Mucosa of descending colon (tissue), 3 donors: Measurements from ENCODE around the gene GRB10. TPM values are rescaled to one million over a fixed set of nuclear protein-coding genes. Genes with fewer than 3 reads are reported as not detected.

ENCODE experiments used
- ATAC-seq: fragments of 200-7000 bp; cut with Tn5 transposase; one replicate; pipeline ENCODE4 v1.9.1; 2020; ENCODE audit warnings: mild to moderate bottlenecking, moderate library complexity
- DNase-seq, 3 donors: peaks; one replicate each; pipeline ENCODE4 v3.0.0-alpha.2; 2020
- H3K36me3 ChIP-seq: fragments of 200-600 bp; one replicate; pipeline ENCODE4 v1.8.0; 2021; ENCODE audit warnings: low read depth, mild to moderate bottlenecking
- H3K4me1 ChIP-seq: fragments of 200-600 bp; one replicate; pipeline ENCODE4 v1.8.0; 2021; ENCODE audit warnings: low read depth, mild to moderate bottlenecking
- H3K4me3 ChIP-seq: fragments of 200-600 bp; one replicate; pipeline ENCODE4 v1.8.0; 2021; ENCODE audit warnings: mild to moderate bottlenecking
- H3K9me3 ChIP-seq: fragments of 200-600 bp; one replicate; pipeline ENCODE4 v1.8.0; 2021; ENCODE audit warnings: mild to moderate bottlenecking
- intact Hi-C, 2 donors: fragments of 100-400 bp; cut with DNase I in 1 of 2; cut with micrococcal nuclease in 1 of 2; formaldehyde crosslinking; loops; one replicate each; pipeline versions ENCODE4 v1.11.0 to v1.11.1; 2022; cut with DNase I, micrococcal nuclease
- total RNA-seq, 3 donors: library from RNA; stranded (reverse); fragmentation: NEBNext Ultra II Directional in 2 of 3; extraction: Animal tissue kit (Norgen Biotek cat#: 25700) in 2 of 3; gene quantifications; one replicate each; pipeline versions ENCODE4 v1.2.1 to v1.2.4, GENCODE V29; 2021 to 2023
- TF ChIP-seq, protein P1 (sequence below): fragments of 200-600 bp; IDR thresholded peaks from one replicate; pipeline ENCODE4 v1.8.0; 2022; ENCODE audit warnings: antibody characterized with exemption, mild to moderate bottlenecking
- donor health status: DM: no; HTN: no; CAD: no; lungs with moderate emphysema.
- donor health status: DM: no; HTN: no; CAD: no.
- donor health status: DM: no; HTN: yes; CAD: no.

The GRB10 gene
- total RNA-seq, 3 donors from 2014 or later: 9.4 to 56.8 (median 13.0) TPM

GRCh38 chr7:50655020-50655419 lies 127.7 kb downstream of the GRB10 start:
- DNase-seq: no peak
- no peak overlapping the region for H3K4me3 ChIP-seq
- no peaks in the 10 kb centered on the region for H3K9me3 ChIP-seq
- TF ChIP-seq, protein P1, sequence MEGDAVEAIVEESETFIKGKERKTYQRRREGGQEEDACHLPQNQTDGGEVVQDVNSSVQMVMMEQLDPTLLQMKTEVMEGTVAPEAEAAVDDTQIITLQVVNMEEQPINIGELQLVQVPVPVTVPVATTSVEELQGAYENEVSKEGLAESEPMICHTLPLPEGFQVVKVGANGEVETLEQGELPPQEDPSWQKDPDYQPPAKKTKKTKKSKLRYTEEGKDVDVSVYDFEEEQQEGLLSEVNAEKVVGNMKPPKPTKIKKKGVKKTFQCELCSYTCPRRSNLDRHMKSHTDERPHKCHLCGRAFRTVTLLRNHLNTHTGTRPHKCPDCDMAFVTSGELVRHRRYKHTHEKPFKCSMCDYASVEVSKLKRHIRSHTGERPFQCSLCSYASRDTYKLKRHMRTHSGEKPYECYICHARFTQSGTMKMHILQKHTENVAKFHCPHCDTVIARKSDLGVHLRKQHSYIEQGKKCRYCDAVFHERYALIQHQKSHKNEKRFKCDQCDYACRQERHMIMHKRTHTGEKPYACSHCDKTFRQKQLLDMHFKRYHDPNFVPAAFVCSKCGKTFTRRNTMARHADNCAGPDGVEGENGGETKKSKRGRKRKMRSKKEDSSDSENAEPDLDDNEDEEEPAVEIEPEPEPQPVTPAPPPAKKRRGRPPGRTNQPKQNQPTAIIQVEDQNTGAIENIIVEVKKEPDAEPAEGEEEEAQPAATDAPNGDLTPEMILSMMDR: no peak
- H3K36me3 ChIP-seq: no peaks in the 10 kb centered on the region
- H3K4me1 ChIP-seq: no peaks in the 10 kb centered on the region
- no peak for ATAC-seq
- intact Hi-C loops: no loop called here

DNA sequence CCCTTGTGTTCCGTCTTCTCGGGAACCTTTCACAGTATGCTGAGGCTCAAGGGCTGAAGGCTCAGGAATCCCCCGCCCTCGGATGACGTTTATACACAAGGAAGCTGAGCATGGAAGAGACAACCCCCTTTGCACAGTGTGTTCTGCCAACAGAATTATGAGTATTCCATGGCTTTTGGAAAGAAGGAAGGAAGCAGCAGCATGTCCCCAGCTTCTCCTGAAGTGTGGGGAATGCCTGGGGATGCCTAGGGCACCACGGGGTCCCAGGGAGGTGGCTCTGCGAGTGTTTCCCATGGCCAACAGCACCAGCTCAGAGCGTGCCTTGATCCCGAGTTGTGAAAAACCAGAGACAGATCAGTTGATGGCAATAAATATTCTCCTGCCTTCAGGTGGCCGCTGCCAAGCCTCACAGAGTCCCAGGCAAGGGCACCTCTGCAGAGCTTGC lies 128.7 kb downstream of the GRB10 start:
- TF ChIP-seq, protein P1: no peak
- peak; percentile 53 for ATAC-seq
- intact Hi-C loops: no loop called here
- Histone ChIP-seq H3K36me3 (no peaks in the 10 kb centered on the region), H3K9me3 (no peaks in the 10 kb centered on the region), H3K4me3 (no peak overlapping the region), H3K4me1 (no peaks in the 10 kb centered on the region)
- peak in 1 of 3 donors; percentile 45 for DNase-seq

DNA sequence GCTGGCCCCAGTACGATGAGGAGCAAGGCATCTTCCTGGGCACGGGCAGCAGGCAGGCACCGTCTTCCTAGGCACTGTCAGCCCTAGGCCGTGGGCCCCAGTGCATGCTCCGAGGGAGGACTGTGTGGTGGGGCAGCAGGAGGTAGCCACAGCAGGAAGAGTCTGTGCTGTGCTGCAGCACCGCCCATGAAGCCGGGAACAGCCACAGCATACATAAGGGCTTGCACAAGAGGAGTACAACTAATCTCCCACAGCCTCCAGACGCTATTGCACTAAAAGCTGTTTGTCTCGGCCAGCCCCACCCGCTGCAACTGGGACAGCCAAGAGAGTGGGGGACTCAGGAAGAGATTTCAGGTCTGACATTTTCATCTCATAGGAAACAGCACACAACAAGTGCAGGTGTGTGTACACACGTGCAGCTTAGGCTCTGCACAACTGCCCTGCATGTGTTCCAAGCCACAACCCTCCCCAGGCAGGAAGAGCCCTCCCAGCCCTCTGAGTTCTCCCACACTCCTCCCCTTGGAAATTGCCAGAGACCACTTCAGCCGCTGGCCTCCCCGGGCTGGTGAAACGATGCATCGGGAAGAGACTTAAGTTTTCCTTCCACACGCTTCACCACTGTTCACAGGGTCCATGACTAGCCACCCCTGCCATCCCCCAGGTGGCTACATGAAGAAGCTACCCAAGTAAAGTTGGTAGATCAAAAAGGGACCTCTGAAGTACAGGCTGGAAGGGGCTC lies 129.4 kb downstream of the GRB10 start:
- TF ChIP-seq, protein P1: no peak
- DNase-seq (no peak), ATAC-seq (peak; percentile 71)
- Histone ChIP-seq H3K9me3 (no peaks in the 10 kb centered on the region), H3K4me3 (no peak overlapping the region), H3K4me1 (no peaks in the 10 kb centered on the region), H3K36me3 (no peaks in the 10 kb centered on the region)
- intact Hi-C loops: no loop called here

DNA sequence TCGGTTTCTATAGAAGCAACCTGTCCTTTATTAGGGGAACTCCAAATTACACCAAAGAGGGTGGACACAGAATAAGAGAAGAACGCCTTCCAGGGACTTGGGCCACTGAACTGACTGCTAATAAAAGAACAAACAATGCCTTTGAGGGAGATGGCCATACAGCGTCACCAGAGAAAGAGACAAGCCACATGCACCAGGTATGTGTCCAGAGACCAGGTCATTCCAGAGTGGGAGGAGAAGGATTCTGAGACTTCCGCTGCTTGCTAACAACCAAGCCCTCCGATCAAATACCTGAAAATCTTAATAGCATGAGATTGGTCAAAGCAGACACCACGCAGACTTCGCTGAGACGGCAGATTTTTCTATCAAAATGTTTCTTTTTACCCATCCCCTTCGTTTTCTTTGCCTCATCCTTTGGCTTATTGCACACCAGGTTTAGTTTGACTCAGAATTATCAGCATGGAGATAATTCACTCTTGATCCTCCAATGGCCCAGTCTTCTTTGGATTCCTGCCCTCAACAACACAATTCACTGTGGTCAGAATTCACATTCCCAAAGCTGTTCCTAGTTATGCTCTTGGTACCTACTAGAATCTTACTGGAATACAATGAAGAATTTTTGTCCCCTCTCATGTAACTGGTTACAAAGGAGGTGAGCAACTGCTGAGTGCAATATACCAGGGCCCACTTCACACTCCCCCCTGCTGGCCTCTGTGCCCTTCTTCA lies 130.1 kb downstream of the GRB10 start:
- H3K36me3 ChIP-seq: no peaks in the 10 kb centered on the region
- no peaks in the 10 kb centered on the region for H3K9me3 ChIP-seq
- no peaks in the 10 kb centered on the region for H3K4me1 ChIP-seq
- no peak for DNase-seq
- intact Hi-C loops: no loop called here
- TF ChIP-seq, protein P1: no peak
- no peak overlapping the region for H3K4me3 ChIP-seq
- no peak for ATAC-seq

DNA sequence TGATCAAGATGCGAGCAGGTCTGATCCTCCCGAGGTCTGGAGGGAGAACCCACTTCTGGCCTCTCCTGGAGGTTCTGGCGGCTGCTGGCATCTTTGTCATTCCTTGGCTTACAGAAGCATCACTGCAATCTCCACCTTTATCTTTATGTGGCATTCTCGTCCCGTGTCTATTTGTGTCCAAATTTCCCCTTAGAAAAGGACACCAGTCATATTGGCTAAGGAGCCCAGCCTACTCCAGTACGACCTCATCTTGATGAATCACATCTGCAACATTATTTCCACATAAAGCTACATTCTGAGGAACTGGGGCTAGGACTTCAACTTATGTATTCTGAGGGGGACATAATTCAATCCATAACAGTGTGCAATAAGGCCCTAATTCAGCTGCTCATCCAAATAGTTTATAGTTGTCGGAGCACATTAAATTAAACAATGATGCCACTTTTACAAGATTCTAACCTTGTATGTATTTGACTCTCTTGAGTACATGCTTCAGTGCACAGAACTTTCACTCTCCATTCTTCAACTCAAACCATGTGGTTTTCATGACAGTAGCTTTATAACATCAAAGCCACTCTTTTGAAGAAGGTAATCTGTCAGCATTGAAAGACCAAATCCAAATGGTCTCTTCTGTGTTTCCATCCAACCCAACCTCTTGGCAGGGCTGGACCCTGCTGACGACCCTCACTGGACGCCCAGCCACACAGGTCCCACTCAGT lies 131.3 kb downstream of the GRB10 start:
- Histone ChIP-seq H3K4me3 (no peak overlapping the region), H3K9me3 (no peaks in the 10 kb centered on the region), H3K4me1 (no peaks in the 10 kb centered on the region), H3K36me3 (no peaks in the 10 kb centered on the region)
- TF ChIP-seq, protein P1: no peak
- intact Hi-C loops: no loop called here
- DNase-seq (no peak), ATAC-seq (no peak)
